Gastroesophageal sphincter (tissue), 3 donors: ENCODE results near the gene VOPP1.

Experiments used
- EP300 ChIP-seq: sonication (generic); formaldehyde crosslinking; IDR thresholded peaks from one replicate; pipeline ENCODE4 v1.6.1; 2017; ENCODE audit warnings: antibody characterized with exemption, mild to moderate bottlenecking
- POLR2A ChIP-seq, 2 donors: fragments of 450-650 bp; IDR thresholded peaks; one replicate each; pipeline ENCODE4 v1.6.1; 2017; ENCODE audit warnings: antibody characterized with exemption in 2 of 2, mild to moderate bottlenecking in 2 of 2, moderate library complexity in 1 of 2
- POLR2AphosphoS5 ChIP-seq: sonication (generic); formaldehyde crosslinking; IDR thresholded peaks from one replicate; pipeline ENCODE4 v1.6.1; 2017; ENCODE audit warnings: antibody characterized with exemption
- TF ChIP-seq, protein P1 (sequence below), 4 experiments: fragments of 200-600 bp in 2 of 4; fragments of 450-650 bp in 2 of 4; sonication (generic) in 1 of 4; IDR thresholded peaks; one replicate each; pipeline ENCODE4 v1.5.1; 2017 to 2019; ENCODE audit warnings: antibody characterized with exemption in 4 of 4, mild to moderate bottlenecking in 2 of 4, moderate library complexity in 2 of 4

DNA sequence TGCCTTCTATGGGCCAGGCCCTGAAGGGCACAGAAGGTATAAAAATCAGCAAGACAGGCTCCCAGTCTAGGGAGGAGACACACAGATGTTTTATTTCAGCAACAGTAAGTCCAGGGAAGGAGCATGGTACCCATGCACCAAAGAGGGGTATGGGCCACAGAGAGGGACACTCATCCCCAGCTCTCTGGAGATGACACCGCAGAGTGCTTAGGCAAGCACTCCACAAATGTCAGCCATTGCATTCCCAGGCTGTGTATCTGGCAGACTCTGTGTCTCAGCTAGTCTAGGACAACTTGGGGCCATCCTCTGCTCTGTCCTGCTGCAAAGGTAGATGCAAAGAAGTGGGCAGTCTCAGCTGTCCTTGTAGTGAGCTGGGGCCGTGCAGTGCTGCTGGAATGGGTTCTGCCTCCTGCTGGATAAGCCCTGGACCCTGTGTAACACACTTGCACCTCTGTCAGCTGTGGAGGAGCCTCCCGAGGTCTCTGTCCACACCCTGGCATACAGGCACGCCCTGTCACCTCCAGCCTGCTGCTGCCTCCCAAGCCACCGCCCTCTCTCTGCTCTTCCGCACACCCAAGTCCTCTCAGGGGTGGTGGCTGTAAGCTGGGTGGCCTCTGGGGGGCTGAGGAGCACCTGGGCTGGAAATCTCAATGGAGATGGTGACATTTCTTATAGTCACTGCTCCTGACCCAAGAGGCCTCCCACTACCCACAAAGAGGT, 57.6 kb downstream of the VOPP1 start:
- TF ChIP-seq, protein P1, sequence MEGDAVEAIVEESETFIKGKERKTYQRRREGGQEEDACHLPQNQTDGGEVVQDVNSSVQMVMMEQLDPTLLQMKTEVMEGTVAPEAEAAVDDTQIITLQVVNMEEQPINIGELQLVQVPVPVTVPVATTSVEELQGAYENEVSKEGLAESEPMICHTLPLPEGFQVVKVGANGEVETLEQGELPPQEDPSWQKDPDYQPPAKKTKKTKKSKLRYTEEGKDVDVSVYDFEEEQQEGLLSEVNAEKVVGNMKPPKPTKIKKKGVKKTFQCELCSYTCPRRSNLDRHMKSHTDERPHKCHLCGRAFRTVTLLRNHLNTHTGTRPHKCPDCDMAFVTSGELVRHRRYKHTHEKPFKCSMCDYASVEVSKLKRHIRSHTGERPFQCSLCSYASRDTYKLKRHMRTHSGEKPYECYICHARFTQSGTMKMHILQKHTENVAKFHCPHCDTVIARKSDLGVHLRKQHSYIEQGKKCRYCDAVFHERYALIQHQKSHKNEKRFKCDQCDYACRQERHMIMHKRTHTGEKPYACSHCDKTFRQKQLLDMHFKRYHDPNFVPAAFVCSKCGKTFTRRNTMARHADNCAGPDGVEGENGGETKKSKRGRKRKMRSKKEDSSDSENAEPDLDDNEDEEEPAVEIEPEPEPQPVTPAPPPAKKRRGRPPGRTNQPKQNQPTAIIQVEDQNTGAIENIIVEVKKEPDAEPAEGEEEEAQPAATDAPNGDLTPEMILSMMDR (IDR thresholded peaks at IDR 0.05) = no peak
- TF ChIP-seq EP300 = no peak
- TF ChIP-seq POLR2AphosphoS5 = no peak
- no peak for TF ChIP-seq POLR2A (IDR thresholded peaks at IDR 0.05)
